IMR-90 (cell line): ENCODE data around the gene ZMYM4. TPM values are rescaled to one million over a fixed set of nuclear protein-coding genes. Genes with fewer than 3 reads are reported as not detected.

ENCODE experiments used
- ATAC-seq: fragments of 200-7000 bp; cut with Tn5 transposase; 2 replicates; pipeline ENCODE4 v1.9.1; 2020; ENCODE audit warnings: low read depth, mild to moderate bottlenecking, moderate library complexity
- BruUV-seq: library from RNA; stranded (reverse); fragments of 400-500 nt; replicated peaks from 2 replicates; lab custom pipeline; 2021; lab: Mats Ljungman, UMichigan
- CTCF ChIA-PET: fragments of 300-600 bp; formaldehyde crosslinking; extraction: SDS; loops from one replicate; lab custom pipeline; 2021; ENCODE audit warnings: antibody characterized with exemption; lab: Yijun Ruan, JAX
- POLR2A ChIA-PET: fragments of 300-600 bp; sonication (Branson Sonifier 250); formaldehyde crosslinking; loops from one replicate; lab custom pipeline; 2022; ENCODE audit warnings: antibody characterized with exemption; ENCODE audit not compliant: unreplicated experiment; lab: Charles Lee
- DNase-seq: peaks from one replicate; pipeline ENCODE4 v3.0.0; 2013
- H2AFZ ChIP-seq: replicated peaks from 2 replicates; pipeline ENCODE3; 2013; ENCODE audit warnings: low read length, mild to moderate bottlenecking; ENCODE audit not compliant: poor library complexity
- H2AK5ac ChIP-seq: 2 replicates; pipeline ENCODE4 v1.6.1; 2013; ENCODE audit warnings: low read depth, low read length, inconsistent platforms
- H2AK9ac ChIP-seq: replicated peaks from 2 replicates; pipeline ENCODE3; 2013; ENCODE audit warnings: mild to moderate bottlenecking, low read depth, low read length, moderate library complexity; ENCODE audit not compliant: poor library complexity
- H2BK120ac ChIP-seq: 2 replicates; pipeline ENCODE4 v1.6.1; 2013; ENCODE audit warnings: low read depth, low read length, inconsistent platforms
- H2BK15ac ChIP-seq: 3 replicates; pipeline ENCODE4 v1.6.1; 2013; ENCODE audit warnings: low read depth, low read length, inconsistent platforms
- H2BK20ac ChIP-seq: 2 replicates; pipeline ENCODE4 v1.6.1; 2013; ENCODE audit warnings: low read depth, mild to moderate bottlenecking, inconsistent platforms, low read length, moderate library complexity
- H2BK5ac ChIP-seq: 2 replicates; pipeline ENCODE4 v1.6.1; 2013; ENCODE audit warnings: mild to moderate bottlenecking, low read depth, low read length, inconsistent platforms; ENCODE audit not compliant: poor library complexity, severe bottlenecking
- H3K14ac ChIP-seq: replicated peaks from 2 replicates; pipeline ENCODE4 v1.6.1; 2013; ENCODE audit warnings: low read depth, low read length, inconsistent platforms
- H3K18ac ChIP-seq: 2 replicates; pipeline ENCODE4 v1.6.1; 2013; ENCODE audit warnings: low read depth, low read length, control low read depth
- H3K23ac ChIP-seq: 2 replicates; pipeline ENCODE4 v1.6.1; 2013; ENCODE audit warnings: low read depth, low read length, inconsistent platforms
- H3K27ac ChIP-seq: 2 replicates; pipeline ENCODE4 v1.5.1; 2013; ENCODE audit warnings: mild to moderate bottlenecking, control low read depth, low read length; ENCODE audit not compliant: insufficient read depth
- H3K27me3 ChIP-seq: 2 replicates; pipeline ENCODE4 v1.6.1; 2013; ENCODE audit warnings: low read length; ENCODE audit not compliant: control insufficient read depth, insufficient read depth
- H3K36me3 ChIP-seq: 2 replicates; pipeline ENCODE4 v1.6.1; 2013; ENCODE audit warnings: low read length, mixed read lengths; ENCODE audit not compliant: control insufficient read depth, insufficient read depth
- H3K4ac ChIP-seq: 2 replicates; pipeline ENCODE4 v1.6.1; 2013; ENCODE audit warnings: low read depth, low read length, inconsistent platforms
- H3K4me1 ChIP-seq: 2 replicates; pipeline ENCODE4 v1.6.1; 2013; ENCODE audit warnings: low read length, mixed read lengths; ENCODE audit not compliant: control insufficient read depth, insufficient read depth
- H3K4me2 ChIP-seq: 2 replicates; pipeline ENCODE4 v1.6.1; 2013; ENCODE audit warnings: low read depth, mild to moderate bottlenecking, control low read depth, low read length, moderate library complexity
- H3K4me3 ChIP-seq: 2 replicates; pipeline ENCODE4 v1.5.1; 2013; ENCODE audit warnings: low read depth, mild to moderate bottlenecking, control low read depth, low read length, moderate library complexity; ENCODE audit not compliant: insufficient read depth
- H3K56ac ChIP-seq: 2 replicates; pipeline ENCODE4 v1.6.1; 2013; ENCODE audit warnings: low read length, inconsistent platforms; ENCODE audit not compliant: insufficient read depth; ENCODE audit errors: extremely low read depth
- H3K79me1 ChIP-seq, 2 experiments: 2 replicates each; pipeline ENCODE4 v1.6.1; 2013; ENCODE audit warnings: low read length in 2 of 2, inconsistent platforms in 1 of 2, low read depth in 1 of 2
- H3K9ac ChIP-seq: 2 replicates; pipeline ENCODE4 v1.6.1; 2013; ENCODE audit warnings: low read depth, low read length, control low read depth
- H3K9me1 ChIP-seq: 2 replicates; pipeline ENCODE4 v1.6.1; 2013; ENCODE audit warnings: low read length, inconsistent platforms; ENCODE audit not compliant: insufficient read depth
- H3K9me3 ChIP-seq: 2 replicates; pipeline ENCODE4 v1.6.1; 2013; ENCODE audit warnings: low read length; ENCODE audit not compliant: control insufficient read depth, insufficient read depth
- H4K20me1 ChIP-seq: 2 replicates; pipeline ENCODE4 v1.6.1; 2013; ENCODE audit warnings: low read length, inconsistent platforms; ENCODE audit not compliant: insufficient read depth
- H4K5ac ChIP-seq: 2 replicates; pipeline ENCODE4 v1.6.1; 2013; ENCODE audit warnings: mild to moderate bottlenecking, low read depth, low read length, control low read depth
- H4K8ac ChIP-seq, 2 experiments: 2 replicates each; pipeline ENCODE4 v1.6.1; 2013; ENCODE audit warnings: low read depth in 2 of 2, low read length in 2 of 2, control low read depth in 1 of 2, inconsistent platforms in 1 of 2
- H4K91ac ChIP-seq: 2 replicates; pipeline ENCODE4 v1.6.1; 2013; ENCODE audit warnings: low read depth, low read length, inconsistent platforms; ENCODE audit not compliant: insufficient read depth
- BHLHE40 ChIP-seq: fragments of 150-350 bp; IDR thresholded peaks from 2 replicates; pipeline ENCODE4 v1.6.1; 2016; ENCODE audit warnings: mild to moderate bottlenecking, low read depth, low read length
- CHD1 ChIP-seq: IDR thresholded peaks from 2 replicates; pipeline ENCODE4 v1.6.1; 2012; ENCODE audit warnings: low read depth, low read length, improper control_type of control experiment
- FOS ChIP-seq: fragments of 150-350 bp; IDR thresholded peaks from 2 replicates; pipeline ENCODE4 v1.6.1; 2016; ENCODE audit warnings: low read depth, low read length
- MAFK ChIP-seq: IDR thresholded peaks from 2 replicates; pipeline ENCODE4 v1.6.1; 2012; ENCODE audit warnings: low read depth, low read length, improper control_type of control experiment
- MAZ ChIP-seq: IDR thresholded peaks from 2 replicates; pipeline ENCODE4 v1.6.1; 2012; ENCODE audit warnings: low read depth, mild to moderate bottlenecking, low read length, improper control_type of control experiment, moderate library complexity, borderline replicate concordance
- MXI1 ChIP-seq: IDR thresholded peaks from 2 replicates; pipeline ENCODE4 v1.6.1; 2012; ENCODE audit warnings: low read depth, mild to moderate bottlenecking, low read length, moderate library complexity, borderline replicate concordance
- POLR2A ChIP-seq: IDR thresholded peaks from 2 replicates; pipeline ENCODE4 v1.6.1; 2012; ENCODE audit warnings: mild to moderate bottlenecking, low read depth, low read length
- RAD21 ChIP-seq: IDR thresholded peaks from 2 replicates; pipeline ENCODE4 v1.6.1; 2012; ENCODE audit warnings: low read length, improper control_type of control experiment
- RCOR1 ChIP-seq: IDR thresholded peaks from 2 replicates; pipeline ENCODE4 v1.6.1; 2012; ENCODE audit warnings: mild to moderate bottlenecking, low read length, improper control_type of control experiment; ENCODE audit not compliant: insufficient replicate concordance
- RFX5 ChIP-seq: IDR thresholded peaks from 2 replicates; pipeline ENCODE4 v1.8.0; 2012; ENCODE audit warnings: low read depth, mild to moderate bottlenecking, low read length, moderate library complexity
- SMC3 ChIP-seq: fragments of 150-350 bp; IDR thresholded peaks from 2 replicates; pipeline ENCODE4 v1.6.1; 2016; ENCODE audit warnings: low read depth, mild to moderate bottlenecking, antibody characterized with exemption, low read length, moderate library complexity
- dilution Hi-C: fragments of 300-500 bp; cut with HindIII; formaldehyde crosslinking; loops from one replicate; pipeline ENCODE4 v1.14.3; 2018; ENCODE audit warnings: low sequenced_read_pairs; ENCODE audit not compliant: unreplicated experiment
- in situ Hi-C: fragments of 300-500 bp; cut with MboI; formaldehyde crosslinking; loops from 3 replicates; pipeline ENCODE4 v1.14.3; 2019; ENCODE audit warnings: low sequenced_read_pairs, inconsistent platforms, mixed read lengths
- intact Hi-C: fragments of 100-400 bp; cut with micrococcal nuclease; formaldehyde crosslinking; loops from 2 replicates; pipeline ENCODE4 v1.10.0; 2022
- polyA plus RNA-seq, 3 experiments: library from polyadenylated mRNA; depleted of rRNA; stranded (reverse); fragments of >200 nt; gene quantifications; 2 replicates each; pipeline ENCODE4 v1.2.3, GENCODE V29; 2012; ENCODE audit warnings: low replicate concordance in 1 of 3
- total RNA-seq: library from RNA; depleted of rRNA; stranded (reverse); fragments of >200 nt; gene quantifications from 2 replicates; pipeline ENCODE4 v1.2.3, GENCODE V29; 2012
- TF ChIP-seq, protein P1 (sequence below): fragments of 150-350 bp; IDR thresholded peaks from 2 replicates; pipeline ENCODE4 v1.6.1; 2016; ENCODE audit warnings: low read depth, mild to moderate bottlenecking, low read length, moderate library complexity, borderline replicate concordance
- TF ChIP-seq, protein P2 (sequence below): fragments of 150-350 bp; IDR thresholded peaks from 2 replicates; pipeline ENCODE4 v1.6.1; 2017; ENCODE audit warnings: mild to moderate bottlenecking, antibody characterized with exemption, low read length, low read depth

ZMYM4 gene
- total and polyA plus RNA-seq, 2 of the 4 experiments (the other 2 are of a cell fraction) = 14.7 to 53.8 TPM

DNA sequence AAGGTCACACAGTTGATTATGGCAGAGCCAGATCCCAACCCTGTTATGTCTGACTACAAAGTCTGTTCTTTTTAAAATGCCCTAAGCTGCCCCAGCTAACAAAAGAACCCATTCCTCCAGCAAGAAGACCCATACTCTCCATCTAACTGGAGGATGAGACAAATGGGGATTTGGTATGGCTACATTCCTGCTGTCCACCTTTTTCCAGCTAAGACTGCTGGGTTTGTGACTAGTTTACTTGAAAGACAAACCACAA lies 175.9 kb downstream of the ZMYM4 start:
- CTCF ChIA-PET = interaction anchor here (1.1 kb wide), 1 partner anchor 12 kb away, joined by 3 read pairs; no protein-coding TSS in a partner anchor
- dilution Hi-C loops (no loop called here), intact Hi-C loops (loop anchor here (2.0 kb wide), 1 partner anchor 242 kb away; no protein-coding TSS in a partner anchor), in situ Hi-C loops (no loop called here)
- H2BK120ac ChIP-seq = no peak overlapping the region
- no peak overlapping the region for H4K91ac ChIP-seq
- no peak overlapping the region for H3K4me3 ChIP-seq
- peaks cover 3 to 9% of the 10 kb centered on the region in 2 experiments; a peak in 2 of 4 replicates for H3K79me1 ChIP-seq
- no peak overlapping the region for H3K23ac ChIP-seq
- no peak overlapping the region for H3K4me2 ChIP-seq
- no peak overlapping the region for H3K27ac ChIP-seq
- H4K8ac ChIP-seq = no peak overlapping the region
- H3K9ac ChIP-seq = no peak overlapping the region
- no peak overlapping the region for H4K5ac ChIP-seq
- TF ChIP-seq CHD1 = no peak
- no peak for TF ChIP-seq POLR2A
- TF ChIP-seq, protein P1, sequence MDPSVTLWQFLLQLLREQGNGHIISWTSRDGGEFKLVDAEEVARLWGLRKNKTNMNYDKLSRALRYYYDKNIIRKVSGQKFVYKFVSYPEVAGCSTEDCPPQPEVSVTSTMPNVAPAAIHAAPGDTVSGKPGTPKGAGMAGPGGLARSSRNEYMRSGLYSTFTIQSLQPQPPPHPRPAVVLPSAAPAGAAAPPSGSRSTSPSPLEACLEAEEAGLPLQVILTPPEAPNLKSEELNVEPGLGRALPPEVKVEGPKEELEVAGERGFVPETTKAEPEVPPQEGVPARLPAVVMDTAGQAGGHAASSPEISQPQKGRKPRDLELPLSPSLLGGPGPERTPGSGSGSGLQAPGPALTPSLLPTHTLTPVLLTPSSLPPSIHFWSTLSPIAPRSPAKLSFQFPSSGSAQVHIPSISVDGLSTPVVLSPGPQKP = no peak
- TF ChIP-seq MAFK = no peak
- TF ChIP-seq BHLHE40 = no peak
- no peak for TF ChIP-seq MAZ
- no peak for TF ChIP-seq RFX5
- TF ChIP-seq SMC3 = no peak
- TF ChIP-seq RCOR1 = no peak
- TF ChIP-seq FOS = no peak
- TF ChIP-seq, protein P2, sequence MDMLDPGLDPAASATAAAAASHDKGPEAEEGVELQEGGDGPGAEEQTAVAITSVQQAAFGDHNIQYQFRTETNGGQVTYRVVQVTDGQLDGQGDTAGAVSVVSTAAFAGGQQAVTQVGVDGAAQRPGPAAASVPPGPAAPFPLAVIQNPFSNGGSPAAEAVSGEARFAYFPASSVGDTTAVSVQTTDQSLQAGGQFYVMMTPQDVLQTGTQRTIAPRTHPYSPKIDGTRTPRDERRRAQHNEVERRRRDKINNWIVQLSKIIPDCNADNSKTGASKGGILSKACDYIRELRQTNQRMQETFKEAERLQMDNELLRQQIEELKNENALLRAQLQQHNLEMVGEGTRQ = no peak
- no peak for TF ChIP-seq RAD21
- TF ChIP-seq MXI1 = no peak
- ATAC-seq (no peak), DNase-seq (no peak)
- BruUV-seq = no TSS peak
- H3K27me3 ChIP-seq = no peaks in the 10 kb centered on the region
- H3K9me1 ChIP-seq = peaks cover 11% of the 10 kb centered on the region
- H3K4ac ChIP-seq = no peak overlapping the region
- no peak overlapping the region for H2AFZ ChIP-seq
- no peak overlapping the region for H2AK5ac ChIP-seq
- peaks cover 45% of the 10 kb centered on the region for H3K36me3 ChIP-seq
- no peak overlapping the region for H3K14ac ChIP-seq
- no peak overlapping the region for H2BK20ac ChIP-seq
- no peak overlapping the region for H2BK5ac ChIP-seq
- peaks cover under 1% of the 10 kb centered on the region; the same call in 1 of the 2 replicates for H4K20me1 ChIP-seq
- H2BK15ac ChIP-seq = no peak overlapping the region
- H3K4me1 ChIP-seq = peaks cover 6% of the 10 kb centered on the region
- no peak overlapping the region for H3K18ac ChIP-seq
- H3K9me3 ChIP-seq = no peaks in the 10 kb centered on the region
- no peak overlapping the region for H3K56ac ChIP-seq
- POLR2A ChIA-PET = no interaction called here
- H2AK9ac ChIP-seq = no peak overlapping the region
